SK-N-DZ (cell line): ENCODE data around the gene RBMX.

Experiments
- DNase-seq: peaks from one replicate; pipeline ENCODE4 v3.0.0-alpha.2; 2015; ENCODE audit warnings: low spot score
- small RNA-seq, 2 experiments: library from RNA; depleted of rRNA; stranded (forward); fragments of <200 nt; gene quantifications; one replicate each; pipeline ENCODE3, GENCODE V24; 2014

RBMX gene

DNA sequence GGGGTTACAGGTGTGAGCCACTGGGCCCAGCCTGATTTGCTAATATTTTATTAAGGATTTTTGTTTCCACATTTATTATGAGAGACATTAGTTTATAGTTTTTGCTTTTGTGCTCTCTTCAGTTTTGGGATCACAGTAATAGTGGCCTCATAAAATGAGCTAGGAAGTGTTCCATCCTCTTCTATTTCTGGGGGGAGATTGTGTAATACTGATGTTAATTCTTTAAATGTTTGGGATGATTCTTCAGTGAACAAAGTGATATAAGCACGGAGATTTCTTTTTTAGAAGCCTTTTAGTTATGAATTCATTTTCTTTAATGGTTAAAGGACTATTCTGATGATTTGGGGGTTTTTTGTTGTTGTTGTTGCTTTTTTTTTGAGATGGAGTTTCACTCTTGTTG, 41.3 kb downstream of the RBMX start:
- no peak for DNase-seq

DNA sequence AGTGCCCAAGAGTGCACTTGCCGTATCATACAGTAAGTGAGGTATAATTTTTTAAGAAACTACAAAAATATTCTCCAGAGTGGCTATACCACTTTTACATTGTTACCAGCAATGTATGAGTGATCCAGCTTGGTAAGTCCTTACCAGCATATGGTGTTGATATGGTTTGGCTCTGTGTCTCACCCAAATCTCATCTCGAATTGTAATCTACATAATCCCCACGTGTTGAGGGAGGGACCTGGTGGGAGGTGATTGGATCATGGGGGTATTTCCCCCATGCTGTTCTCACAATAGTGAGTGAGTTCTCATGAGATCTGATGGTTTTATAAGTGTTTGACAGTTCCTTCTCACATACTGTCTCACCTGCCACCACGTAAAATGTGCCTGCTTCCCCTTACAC, 44.8 kb downstream of the RBMX start:
- DNase-seq: no peak

DNA sequence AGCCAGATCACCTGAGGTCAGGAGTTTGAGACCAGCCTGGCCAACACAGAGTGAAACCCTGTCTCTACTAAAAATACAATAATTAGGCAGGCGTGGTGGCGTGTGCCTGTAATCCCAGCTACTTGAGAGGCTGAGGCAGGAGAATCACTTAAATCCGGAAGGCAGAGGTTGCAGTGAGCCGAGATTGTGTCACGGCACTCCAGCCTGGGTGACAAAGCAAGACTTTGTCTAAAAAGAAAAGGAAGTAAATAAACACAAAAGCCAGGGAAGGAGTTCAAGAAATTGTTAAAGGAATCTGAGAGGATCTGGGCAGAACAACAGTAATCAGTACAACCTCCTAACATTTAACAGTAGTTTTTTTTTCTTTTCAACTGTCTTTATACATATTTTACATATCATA, 51.1 kb downstream of the RBMX start:
- DNase-seq: no peak

DNA sequence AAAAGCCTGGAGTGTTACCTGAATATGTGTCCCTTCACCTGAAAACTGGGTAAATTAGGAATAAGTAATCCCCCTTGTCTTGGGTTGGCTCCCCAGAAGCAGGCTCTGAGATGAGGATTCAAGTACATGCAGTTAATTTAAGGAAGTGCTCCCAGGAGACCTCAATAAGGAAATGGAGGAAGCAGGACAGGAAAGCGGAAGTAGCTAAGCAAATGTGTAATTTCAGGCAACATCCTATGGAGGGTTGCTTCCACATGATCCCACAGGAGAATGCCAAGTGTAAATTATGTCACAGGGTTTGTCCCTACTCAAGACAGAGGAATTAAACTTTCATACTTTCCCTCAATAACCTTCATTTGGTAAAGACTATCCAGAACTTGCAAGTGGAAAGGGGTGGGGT, 51.7 kb downstream of the RBMX start:
- DNase-seq: no peak

DNA sequence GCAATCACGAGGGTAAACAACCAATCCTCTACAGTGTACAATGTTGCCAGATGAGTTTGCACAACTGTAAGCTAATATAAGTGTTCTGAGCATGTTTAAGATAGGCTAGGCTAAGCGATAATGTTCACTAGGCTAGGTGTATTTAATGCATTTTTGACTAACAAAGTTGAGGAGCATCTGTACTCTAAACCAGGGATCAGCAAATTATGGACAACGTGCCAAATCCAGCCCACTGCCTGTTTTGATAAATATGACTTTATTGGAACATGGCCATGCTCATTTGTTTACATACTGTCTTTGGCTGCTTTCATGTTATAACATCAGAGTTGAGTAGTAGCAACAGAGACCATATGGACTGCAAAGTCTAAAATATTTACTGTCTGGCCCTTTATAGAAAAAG, 53.5 kb downstream of the RBMX start:
- DNase-seq: no peak

DNA sequence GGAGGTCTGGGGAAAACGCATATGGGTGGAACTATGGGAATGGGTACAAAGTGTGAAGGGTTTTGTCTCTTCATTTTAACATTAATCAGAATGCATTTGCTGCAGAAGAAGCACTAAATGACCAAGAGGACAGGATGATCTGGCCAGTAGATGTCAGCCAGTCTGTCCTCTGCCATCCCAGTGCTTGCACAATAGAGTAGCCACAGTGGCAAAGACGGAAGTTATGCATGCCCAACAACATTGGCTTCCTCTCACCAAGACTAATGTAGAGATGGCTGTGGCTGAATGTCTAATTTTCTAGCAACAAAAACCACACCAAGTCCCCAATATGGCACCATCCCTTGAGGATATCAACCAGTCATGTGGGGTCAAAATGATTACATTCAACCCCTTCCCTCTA, 54.8 kb downstream of the RBMX start:
- no peak for DNase-seq

Small RNA genes within 50 kb of the gene (small RNA-seq; reads per million reads assigned to genes)
- 0 reads per million in 2 experiments for gene SNORD61
